ENCODE results near the gene NTNG2. TPM values are rescaled to one million over a fixed set of nuclear protein-coding genes. Genes with fewer than 3 reads are reported as not detected.

The NTNG2 gene
- total and polyA plus RNA-seq, 2 donors (not counting 1 experiment from before 2014, with no cell fraction given): 5.0 to 6.6 TPM

GRCh38 chr9:132238992-132239391, 77.1 kb downstream of the NTNG2 start:
- H3K27ac ChIP-seq (ENCODE audit: low read length in 2 of 2): no peak overlapping the region
- peak overlapping the region; percentile 32 for H3K27ac Mint-ChIP-seq
- intact Hi-C loops (cut with micrococcal nuclease): no loop called here
- peak overlapping the region; percentile 32 for H3K4me3 Mint-ChIP-seq
- no peaks in the 10 kb centered on the region for H3K27me3 Mint-ChIP-seq
- peaks cover 0 to 3% (median 0%) of the 10 kb centered on the region in 4 experiments for H3K27me3 ChIP-seq (replicated peaks in 1 of 4; ENCODE audit: control extremely low read depth in 1 of 4, control insufficient read depth in 3 of 4, insufficient read depth in 4 of 4, low read length in 3 of 4)
- 88% methylated on average over 19 of the region's 19 CpGs for WGBS (ENCODE audit: insufficient coverage)
- H3K4me1 ChIP-seq (ENCODE audit: control insufficient read depth in 2 of 2, insufficient read depth in 2 of 2, low read length in 2 of 2): peaks cover 7 to 24% of the 10 kb centered on the region in 2 donors
- no peak overlapping the region for H3K4me3 ChIP-seq (ENCODE audit: control extremely low read depth in 1 of 5, extremely low read depth in 1 of 5, insufficient read depth in 1 of 5, low read depth in 2 of 5, low read length in 4 of 5)
- POLR2A ChIA-PET: no interaction called here
- no peaks in the 10 kb centered on the region for H3K79me2 ChIP-seq (ENCODE audit: control insufficient read depth, insufficient read depth, low read length)
- no peaks in the 10 kb centered on the region for H3K9me3 Mint-ChIP-seq (ENCODE audit: insufficient read depth)
- CTCF ChIA-PET: interaction anchor here (0.9 to 10.9 kb wide), 6 partner anchors 9 to 477 kb away, joined by 3 to 144 read pairs (median 3); partner anchors contain the start of gene NTNG2
- no peak overlapping the region for H3K9ac ChIP-seq (ENCODE audit: low read length)
- H3K36me3 ChIP-seq (replicated peaks in 1 of 2; ENCODE audit: control extremely low read depth in 1 of 2, control insufficient read depth in 1 of 2, extremely low read depth in 1 of 2, insufficient read depth in 2 of 2, low read length in 1 of 2): no peaks in the 10 kb centered on the region
- H4K20me1 ChIP-seq (ENCODE audit: control insufficient read depth, insufficient read depth, low read length, poor library complexity, severe bottlenecking): no peaks in the 10 kb centered on the region
- no peak overlapping the region for H2AFZ ChIP-seq (ENCODE audit: insufficient read depth, low read depth, low read length, poor library complexity, severe bottlenecking)
- no peak for TF ChIP-seq EZH2 (IDR thresholded peaks at IDR 0.05; ENCODE audit: borderline replicate concordance, insufficient read depth, low read depth, low read length, poor library complexity, severe bottlenecking)
- TF ChIP-seq CTCF (IDR thresholded peaks at IDR 0.05): no peak
- H3K4me2 ChIP-seq (replicated peaks; ENCODE audit: low read depth, low read length, poor library complexity, severe bottlenecking): no peak overlapping the region
- H3K4me1 Mint-ChIP-seq: peaks cover 17% of the 10 kb centered on the region
- no peaks in the 10 kb centered on the region for H3K9me3 ChIP-seq (ENCODE audit: control extremely low read depth in 1 of 3, control insufficient read depth in 2 of 3, insufficient read depth in 1 of 3, low read length in 2 of 3)
- DNase-seq (no peak), ATAC-seq (ENCODE audit: low read depth) (no peak)

- H2AFZ ChIP-seq (ENCODE audit: insufficient read depth, low read depth, low read length, poor library complexity, severe bottlenecking): peak overlapping the region; percentile 2
- Mint-ChIP-seq H3K27me3 (no peaks in the 10 kb centered on the region), H3K4me1 (peaks cover 17% of the 10 kb centered on the region), H3K9me3 (ENCODE audit: insufficient read depth) (no peaks in the 10 kb centered on the region), H3K4me3 (peak overlapping the region; percentile 97), H3K27ac (peak overlapping the region; percentile 50)
- no peak overlapping the region for H3K4me3 ChIP-seq (ENCODE audit: control extremely low read depth in 1 of 5, extremely low read depth in 1 of 5, insufficient read depth in 1 of 5, low read depth in 2 of 5, low read length in 4 of 5)
- H3K4me2 ChIP-seq (replicated peaks; ENCODE audit: low read depth, low read length, poor library complexity, severe bottlenecking): no peak overlapping the region
- WGBS (ENCODE audit: insufficient coverage): 10% methylated on average over 3 of the region's 3 CpGs
- H3K9ac ChIP-seq (ENCODE audit: low read length): no peak overlapping the region
- peaks cover 0 to 3% (median 0%) of the 10 kb centered on the region in 4 experiments for H3K27me3 ChIP-seq (replicated peaks in 1 of 4; ENCODE audit: control extremely low read depth in 1 of 4, control insufficient read depth in 3 of 4, insufficient read depth in 4 of 4, low read length in 3 of 4)
- no peaks in the 10 kb centered on the region for H3K36me3 ChIP-seq (replicated peaks in 1 of 2; ENCODE audit: control extremely low read depth in 1 of 2, control insufficient read depth in 1 of 2, extremely low read depth in 1 of 2, insufficient read depth in 2 of 2, low read length in 1 of 2)
- TF ChIP-seq EZH2 (IDR thresholded peaks at IDR 0.05; ENCODE audit: borderline replicate concordance, insufficient read depth, low read depth, low read length, poor library complexity, severe bottlenecking) (no peak), CTCF (IDR thresholded peaks at IDR 0.05) (no peak)
- CTCF ChIA-PET: interaction anchor here (0.7 to 10.9 kb wide), 8 partner anchors 9 to 478 kb away, joined by 3 to 144 read pairs (median 3); partner anchors contain the start of gene NTNG2
- POLR2A ChIA-PET: no interaction called here
- no peak overlapping the region for H3K27ac ChIP-seq (ENCODE audit: low read length in 2 of 2)
- no peaks in the 10 kb centered on the region for H3K9me3 ChIP-seq (ENCODE audit: control extremely low read depth in 1 of 3, control insufficient read depth in 2 of 3, insufficient read depth in 1 of 3, low read length in 2 of 3)
- H4K20me1 ChIP-seq (ENCODE audit: control insufficient read depth, insufficient read depth, low read length, poor library complexity, severe bottlenecking): no peaks in the 10 kb centered on the region
- intact Hi-C loops (cut with micrococcal nuclease): no loop called here
- DNase-seq (peak; percentile 36), ATAC-seq (ENCODE audit: low read depth) (no peak)
- H3K4me1 ChIP-seq (ENCODE audit: control insufficient read depth in 2 of 2, insufficient read depth in 2 of 2, low read length in 2 of 2): peaks cover 7 to 24% of the 10 kb centered on the region in 2 donors
- no peaks in the 10 kb centered on the region for H3K79me2 ChIP-seq (ENCODE audit: control insufficient read depth, insufficient read depth, low read length)
These were observed 77.7 kb downstream of the NTNG2 start for GRCh38 chr9:132239518-132239917.
